HFF-Myc (cell line): ENCODE data around the gene DUSP10.

ENCODE experiments used
- DNase-seq: peaks from one replicate; pipeline ENCODE4 v3.0.0-alpha.2; 2011; ENCODE audit warnings: low read depth; ENCODE audit errors: extremely low read depth
- H3K4me3 ChIP-seq: replicated peaks from 2 replicates; pipeline ENCODE4 v1.5.1; 2011; ENCODE audit warnings: low read depth, mild to moderate bottlenecking, control low read depth, low read length
- TF ChIP-seq, protein P1 (sequence below): IDR thresholded peaks from 2 replicates; pipeline ENCODE4 v1.5.1; 2012; ENCODE audit warnings: mild to moderate bottlenecking, low read depth, low read length, control low read depth; ENCODE audit errors: missing control alignments

The DUSP10 gene

DNA sequence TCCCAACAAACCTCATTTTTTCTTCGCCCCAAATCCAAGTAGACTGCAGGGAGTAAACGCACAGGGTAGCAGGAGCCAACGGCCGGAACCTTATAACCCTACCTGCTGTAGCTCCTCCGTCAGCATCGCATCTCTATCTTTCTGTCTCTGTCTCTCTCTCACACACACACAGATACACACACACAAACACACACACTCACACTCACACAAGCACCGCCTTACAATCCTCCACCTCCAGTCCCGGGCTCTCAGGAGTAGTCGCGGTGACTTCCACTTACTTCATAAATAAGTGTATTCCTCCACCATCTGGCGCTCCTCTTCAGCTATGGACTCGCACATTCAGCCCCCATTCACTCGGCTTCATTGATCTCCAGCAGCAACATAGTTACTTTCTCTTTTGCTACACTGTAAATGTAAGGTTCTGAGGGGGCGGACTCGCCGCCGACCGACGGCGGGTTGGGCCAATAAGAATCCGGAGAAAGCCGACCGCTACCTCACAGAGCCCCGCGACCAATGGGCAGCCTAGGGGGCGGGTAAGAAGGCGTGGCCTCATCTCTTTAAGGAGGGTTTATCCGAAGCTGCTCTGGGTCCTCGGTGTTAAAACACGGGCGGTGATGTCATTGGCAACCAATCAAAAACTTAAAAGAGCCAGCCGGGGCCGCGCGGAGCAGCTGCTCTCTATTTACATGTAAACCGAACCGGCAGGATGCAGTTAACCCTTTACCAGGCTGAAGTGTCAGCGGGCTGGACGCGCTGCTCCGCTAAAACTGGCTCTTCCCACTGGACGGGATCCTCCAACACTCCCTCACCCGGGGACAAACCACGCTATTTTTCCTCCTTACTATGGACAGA, at the start of gene DUSP10:
Gene DUSP10, minus strand, starts transcription at position 387 of the 852 bp plus-strand sequence. CDS start 2,345 bp downstream, outside the sequence.
- H3K4me3 ChIP-seq, result peak within 1 kb of the TSS; percentile 62
- TF ChIP-seq, protein P1, sequence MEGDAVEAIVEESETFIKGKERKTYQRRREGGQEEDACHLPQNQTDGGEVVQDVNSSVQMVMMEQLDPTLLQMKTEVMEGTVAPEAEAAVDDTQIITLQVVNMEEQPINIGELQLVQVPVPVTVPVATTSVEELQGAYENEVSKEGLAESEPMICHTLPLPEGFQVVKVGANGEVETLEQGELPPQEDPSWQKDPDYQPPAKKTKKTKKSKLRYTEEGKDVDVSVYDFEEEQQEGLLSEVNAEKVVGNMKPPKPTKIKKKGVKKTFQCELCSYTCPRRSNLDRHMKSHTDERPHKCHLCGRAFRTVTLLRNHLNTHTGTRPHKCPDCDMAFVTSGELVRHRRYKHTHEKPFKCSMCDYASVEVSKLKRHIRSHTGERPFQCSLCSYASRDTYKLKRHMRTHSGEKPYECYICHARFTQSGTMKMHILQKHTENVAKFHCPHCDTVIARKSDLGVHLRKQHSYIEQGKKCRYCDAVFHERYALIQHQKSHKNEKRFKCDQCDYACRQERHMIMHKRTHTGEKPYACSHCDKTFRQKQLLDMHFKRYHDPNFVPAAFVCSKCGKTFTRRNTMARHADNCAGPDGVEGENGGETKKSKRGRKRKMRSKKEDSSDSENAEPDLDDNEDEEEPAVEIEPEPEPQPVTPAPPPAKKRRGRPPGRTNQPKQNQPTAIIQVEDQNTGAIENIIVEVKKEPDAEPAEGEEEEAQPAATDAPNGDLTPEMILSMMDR, result no peak
- DNase-seq, result peak; percentile 98

DNA sequence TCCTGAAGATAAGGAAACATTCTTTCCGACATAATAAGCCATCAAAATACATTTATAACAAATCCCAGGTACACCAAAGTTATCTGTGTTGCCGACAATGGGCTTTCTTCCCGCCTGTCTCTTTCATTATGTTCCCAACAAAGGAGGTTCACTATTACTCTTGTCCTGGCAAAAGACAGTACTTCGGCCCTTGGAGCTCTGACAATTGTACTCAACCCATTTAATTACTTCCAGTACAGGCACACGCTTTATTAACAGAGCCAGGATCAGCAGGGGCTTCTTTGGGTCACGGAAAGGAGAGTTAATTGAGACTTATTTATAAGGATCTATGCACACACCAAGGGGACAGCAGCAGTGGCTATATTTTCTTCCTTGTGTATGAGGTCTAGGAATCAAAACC, 46.6 kb upstream of the DUSP10 start:
- DNase-seq, result no peak
- H3K4me3 ChIP-seq, result no peak overlapping the region
- TF ChIP-seq, protein P1, result no peak

DNA sequence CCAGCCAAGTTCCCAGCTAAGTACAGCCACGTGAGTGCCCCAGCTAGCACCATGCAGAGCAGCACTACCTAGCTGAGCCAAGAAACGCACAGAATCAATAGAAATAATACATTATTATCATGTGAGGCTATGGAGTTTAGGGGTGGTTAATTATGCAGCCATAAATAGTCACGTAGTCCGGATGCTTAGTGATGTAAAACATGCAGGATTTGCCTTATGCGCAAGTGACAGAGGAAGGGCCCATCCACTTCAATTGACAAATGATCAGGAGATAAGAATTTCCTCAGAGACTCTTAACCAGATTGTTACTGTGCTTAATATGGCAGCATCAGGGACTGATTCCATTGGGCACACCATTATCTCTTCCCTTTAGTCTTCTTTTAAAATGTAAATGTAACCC, 44.8 kb upstream of the DUSP10 start:
- no peak overlapping the region for H3K4me3 ChIP-seq
- TF ChIP-seq, protein P1, result no peak
- no peak for DNase-seq

DNA sequence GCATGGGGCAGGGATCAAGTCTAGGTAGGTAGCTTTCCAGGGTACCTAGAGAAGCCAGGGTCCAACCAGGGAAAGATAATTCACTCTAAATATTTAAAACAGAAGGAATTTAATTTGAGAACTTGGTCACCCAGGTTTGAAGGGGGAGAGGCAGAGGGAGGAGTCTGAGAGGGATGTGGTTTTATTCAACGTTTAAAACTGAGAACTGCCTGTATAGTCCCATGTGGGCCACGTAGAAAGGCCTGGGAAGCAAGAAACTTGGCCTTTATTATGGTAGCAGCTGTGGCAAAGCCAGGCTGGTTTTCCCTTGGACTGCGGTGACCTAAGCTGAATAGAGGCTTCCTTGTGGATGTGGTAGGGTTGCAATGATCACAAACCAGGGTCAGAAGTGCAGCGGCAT, 42.0 kb upstream of the DUSP10 start:
- H3K4me3 ChIP-seq, result no peak overlapping the region
- no peak for DNase-seq
- TF ChIP-seq, protein P1, result no peak

DNA sequence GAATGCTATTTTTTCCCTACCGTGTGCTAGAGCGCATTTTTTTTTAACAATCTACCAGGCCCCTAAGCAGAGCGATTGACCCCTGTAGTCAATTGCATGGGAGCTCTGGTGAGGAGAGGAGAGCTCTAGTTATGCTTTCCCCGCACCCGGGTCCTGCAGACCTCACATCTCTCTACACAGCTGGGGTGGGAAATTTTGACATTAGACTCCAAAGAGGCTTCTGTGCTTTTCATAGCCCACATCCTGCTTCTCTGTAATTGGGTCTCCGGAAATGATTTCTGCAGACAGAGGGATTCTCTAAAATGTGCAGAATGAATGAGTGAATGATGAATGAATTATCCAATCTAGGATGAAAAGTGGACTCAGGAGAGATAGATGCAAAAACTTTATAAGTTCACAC, 41.5 kb upstream of the DUSP10 start:
- no peak for DNase-seq
- TF ChIP-seq, protein P1, result no peak
- H3K4me3 ChIP-seq, result no peak overlapping the region

DNA sequence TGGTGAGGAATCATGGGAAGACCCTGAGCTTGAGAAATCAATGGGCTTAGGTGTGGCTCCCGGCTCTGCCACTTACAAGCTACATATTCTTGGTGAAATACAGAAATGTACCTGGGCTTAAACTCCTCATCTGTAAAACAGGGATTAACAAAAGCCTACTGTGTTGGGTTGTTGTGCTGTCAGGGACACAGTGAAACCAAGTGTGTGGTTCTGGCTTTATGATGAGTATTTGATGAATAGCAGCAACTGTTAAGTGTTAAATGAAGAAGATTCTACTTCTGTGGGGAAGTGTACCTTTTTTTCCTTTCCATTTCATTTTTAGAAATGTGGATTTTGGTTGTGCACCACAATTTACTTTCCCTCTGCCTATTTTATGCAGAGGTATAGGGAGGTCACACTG, 41.1 kb upstream of the DUSP10 start:
- TF ChIP-seq, protein P1, result no peak
- DNase-seq, result no peak
- no peak overlapping the region for H3K4me3 ChIP-seq
